ENCODE data around the gene THRB.

THRB gene

GRCh38 chr3:24339266-24339825 is 155.3 kb downstream of the THRB start:
- Histone ChIP-seq H3K4me3 (peak overlapping the region; percentile 33), H3K27ac (no peak overlapping the region)
- DNase-seq (ENCODE audit: low spot score), result no peak
- no peak for TF ChIP-seq CTCF (IDR thresholded peaks at IDR 0.05)

- no peak for DNase-seq (ENCODE audit: low spot score)
- TF ChIP-seq CTCF (IDR thresholded peaks at IDR 0.05), result no peak
- Histone ChIP-seq H3K27ac (no peak overlapping the region), H3K4me3 (no peak overlapping the region)
These were observed 156.1 kb downstream of the THRB start for GRCh38 chr3:24338409-24339130.

GRCh38 chr3:24336101-24336500 is 158.5 kb downstream of the THRB start:
- DNase-seq (ENCODE audit: low spot score), result no peak
- Histone ChIP-seq H3K4me3 (no peak overlapping the region), H3K27ac (peak overlapping the region in 1 of 2 donors; percentile 25)
- no peak for TF ChIP-seq CTCF (IDR thresholded peaks at IDR 0.05)

- H3K27ac ChIP-seq, result no peak overlapping the region
- no peak for DNase-seq (ENCODE audit: low spot score)
- TF ChIP-seq CTCF (IDR thresholded peaks at IDR 0.05), result no peak
- H3K4me3 ChIP-seq, result no peak overlapping the region
These were observed 162.6 kb downstream of the THRB start for GRCh38 chr3:24332092-24332491.

GRCh38 chr3:24323272-24323671 is 171.4 kb downstream of the THRB start:
- DNase-seq (ENCODE audit: low spot score), result no peak
- TF ChIP-seq CTCF (IDR thresholded peaks at IDR 0.05), result no peak
- Histone ChIP-seq H3K27ac (no peak overlapping the region), H3K4me3 (no peak overlapping the region)

- DNase-seq (ENCODE audit: low spot score), result no peak
- TF ChIP-seq CTCF (IDR thresholded peaks at IDR 0.05), result no peak
- no peak overlapping the region for H3K4me3 ChIP-seq
- no peak overlapping the region for H3K27ac ChIP-seq
These were observed 174.0 kb downstream of the THRB start for GRCh38 chr3:24320601-24321000.

GRCh38 chr3:24318677-24319287 is 175.9 kb downstream of the THRB start:
- no peak for DNase-seq (ENCODE audit: low spot score)
- no peak for TF ChIP-seq CTCF (IDR thresholded peaks at IDR 0.05)
- Histone ChIP-seq H3K4me3 (no peak overlapping the region), H3K27ac (no peak overlapping the region)

Measured in coronary artery (tissue), 2 donors.